HG03039 (cell line): ENCODE measurements around the gene P3H3.
"Not testable (repeated sequence)": the region's sequence is repeated elsewhere in the genome, so short reads cannot be mapped to it uniquely, and the experiment has no call there.

ENCODE experiments used
- ATAC-seq: cut with Tn5 transposase; IDR thresholded peaks from one replicate; pipeline ENCODE4 v1.9.1; 2021; ENCODE audit warnings: mild to moderate bottlenecking, moderate library complexity; ENCODE audit not compliant: unreplicated experiment

Gene P3H3

GRCh38 chr12:6865307-6865706, 37.1 kb downstream of the P3H3 start:
- not testable (repeated sequence) for ATAC-seq

- ATAC-seq, result no peak
Observed at GRCh38 chr12:6866163-6866919, 38.1 kb downstream of the P3H3 start.

GRCh38 chr12:6866920-6867412, 38.8 kb downstream of the P3H3 start:
- peak; percentile 2 for ATAC-seq

- peak; percentile 44 for ATAC-seq
Observed at GRCh38 chr12:6867413-6868210, 39.4 kb downstream of the P3H3 start, which contains the start of gene TPI1. Gene TPI1, plus strand, starts transcription at chr12:6867531. Its CDS starts 36 bp downstream, at chr12:6867567.

DNA sequence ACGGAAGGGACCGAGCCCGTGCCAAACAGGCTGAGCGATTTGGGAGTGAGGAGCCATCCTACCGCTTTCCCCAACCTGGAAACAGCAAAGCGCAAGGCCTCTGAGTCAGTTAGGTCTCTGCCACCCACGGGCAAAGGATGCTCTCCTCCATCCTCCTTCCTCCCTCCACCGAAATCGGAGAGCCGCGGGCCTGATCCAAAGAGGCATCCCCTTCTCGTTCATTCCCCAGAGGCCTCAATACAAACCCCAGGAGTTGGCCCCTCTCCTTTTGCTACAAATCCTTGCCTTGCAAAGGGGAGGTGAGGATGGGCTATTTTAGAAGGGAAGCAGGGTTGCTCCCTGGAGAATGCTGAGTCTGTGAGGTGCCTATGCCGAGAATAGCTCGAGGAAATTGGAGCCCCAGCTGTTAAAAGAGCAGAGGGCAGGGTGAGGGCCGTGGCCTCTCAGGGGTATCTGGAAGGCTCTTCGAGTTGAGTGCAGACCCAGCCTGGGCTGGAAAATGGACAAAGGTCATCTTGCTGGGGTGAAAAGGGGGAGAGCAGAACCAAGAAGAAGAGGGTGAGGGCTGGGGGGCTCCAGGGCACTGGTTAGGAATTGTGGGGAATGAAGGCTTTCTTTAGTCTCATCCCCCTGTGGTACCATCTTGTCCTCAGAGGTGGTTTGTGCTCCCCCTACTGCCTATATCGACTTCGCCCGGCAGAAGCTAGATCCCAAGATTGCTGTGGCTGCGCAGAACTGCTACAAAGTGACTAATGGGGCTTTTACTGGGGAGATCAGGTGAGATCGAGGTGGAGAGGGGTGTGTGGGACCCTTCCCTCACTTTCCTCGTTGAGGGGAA, 40.2 kb downstream of the P3H3 start:
- no peak for ATAC-seq

DNA sequence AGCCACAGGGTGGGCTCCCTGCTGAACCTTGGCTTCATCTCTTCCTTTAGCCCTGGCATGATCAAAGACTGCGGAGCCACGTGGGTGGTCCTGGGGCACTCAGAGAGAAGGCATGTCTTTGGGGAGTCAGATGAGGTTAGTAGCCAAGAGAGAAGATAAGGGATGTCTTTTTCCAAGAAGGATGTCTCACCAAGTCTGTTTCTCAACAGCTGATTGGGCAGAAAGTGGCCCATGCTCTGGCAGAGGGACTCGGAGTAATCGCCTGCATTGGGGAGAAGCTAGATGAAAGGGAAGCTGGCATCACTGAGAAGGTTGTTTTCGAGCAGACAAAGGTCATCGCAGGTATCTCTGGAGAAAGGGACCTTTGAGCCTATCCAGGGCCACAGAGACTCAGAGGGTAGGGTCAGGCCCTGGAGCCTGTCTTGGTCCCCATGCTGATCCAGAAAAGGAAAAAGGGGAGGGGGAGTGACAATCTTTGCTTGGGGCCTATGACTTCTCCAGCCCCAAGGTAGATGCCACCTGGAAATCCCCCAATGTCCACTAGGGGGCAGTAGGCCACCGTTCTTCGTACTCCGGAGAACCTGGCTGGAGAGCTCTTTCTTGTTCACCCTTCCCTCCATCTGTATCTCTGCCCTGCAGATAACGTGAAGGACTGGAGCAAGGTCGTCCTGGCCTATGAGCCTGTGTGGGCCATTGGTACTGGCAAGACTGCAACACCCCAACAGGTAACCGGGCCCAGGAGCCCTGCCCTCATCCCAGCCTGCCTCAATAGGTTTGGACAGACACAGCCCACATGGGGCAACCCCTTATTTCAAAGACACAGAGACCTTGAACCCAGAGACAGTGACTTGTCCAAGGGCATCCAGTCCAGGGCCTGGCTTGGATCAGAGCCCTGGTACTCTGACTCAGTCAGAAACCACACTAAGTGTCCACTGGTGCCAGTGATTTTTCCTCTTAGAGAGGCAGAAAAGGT, 41.1 kb downstream of the P3H3 start:
- no peak for ATAC-seq

GRCh38 chr12:6870304-6870703, 42.1 kb downstream of the P3H3 start:
- not testable (repeated sequence) for ATAC-seq

GRCh38 chr12:6871052-6871957, 43.1 kb downstream of the P3H3 start:
- no peak for ATAC-seq

DNA sequence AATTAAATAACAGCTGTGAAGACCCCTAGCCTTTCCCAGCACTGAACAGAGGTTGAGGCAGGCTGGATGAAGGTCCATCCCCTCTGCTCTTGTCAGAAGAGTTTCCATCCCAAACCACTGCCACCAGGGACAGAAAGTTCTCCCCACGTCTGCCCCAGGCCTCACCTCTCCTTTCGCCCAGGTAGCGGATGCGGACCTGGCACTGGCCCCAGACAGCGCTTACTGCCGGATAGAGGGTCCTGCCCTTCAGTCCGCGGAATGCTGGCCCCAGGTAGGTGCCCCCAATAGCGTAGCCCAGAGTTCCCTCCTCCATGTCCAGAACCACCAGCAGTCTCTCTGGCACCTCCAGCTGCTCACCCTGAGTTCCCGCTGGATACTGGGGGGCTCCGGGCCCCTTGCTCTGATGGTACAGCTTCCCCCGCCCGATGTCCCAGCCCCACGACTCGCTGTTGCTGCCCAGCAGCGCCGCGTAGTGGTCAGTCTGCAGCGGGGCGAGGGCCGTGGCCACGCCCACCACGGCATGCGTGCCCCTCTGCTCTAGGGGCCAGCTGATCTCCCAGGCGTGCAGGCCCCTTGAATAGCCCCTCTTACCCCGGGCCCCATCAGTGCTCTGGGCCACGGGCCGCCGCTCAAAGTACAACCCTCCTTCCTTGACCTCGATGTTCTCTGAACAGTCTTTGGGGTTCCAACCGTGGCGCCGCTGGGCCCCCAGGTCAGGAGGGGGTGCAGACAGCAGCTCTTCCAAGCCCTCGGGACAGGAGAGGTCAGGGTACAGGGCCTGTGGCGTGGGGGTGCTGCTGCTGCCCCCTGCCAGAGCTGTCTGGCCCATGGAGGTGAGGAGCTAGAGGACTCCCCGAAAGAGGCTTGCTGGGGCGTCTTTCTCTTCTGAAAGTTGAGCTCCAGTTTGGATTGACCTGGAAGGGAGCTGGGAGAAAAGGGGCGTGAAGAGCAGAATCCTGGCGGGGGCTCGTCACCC, 44.2 kb downstream of the P3H3 start:
- ATAC-seq, result no peak

- peak; percentile 78 for ATAC-seq
Observed at GRCh38 chr12:6873094-6874014, 45.1 kb downstream of the P3H3 start, which contains the start of gene SPSB2. Gene SPSB2, minus strand, starts transcription at chr12:6873303. Its CDS starts 402 bp downstream, at chr12:6872901.

GRCh38 chr12:6874015-6874368, 45.8 kb downstream of the P3H3 start:
- not testable (repeated sequence) for ATAC-seq

GRCh38 chr12:6879824-6880223, 51.6 kb downstream of the P3H3 start:
- not testable (repeated sequence) for ATAC-seq

- no peak for ATAC-seq
Observed at GRCh38 chr12:6883252-6883651, 55.0 kb downstream of the P3H3 start.

DNA sequence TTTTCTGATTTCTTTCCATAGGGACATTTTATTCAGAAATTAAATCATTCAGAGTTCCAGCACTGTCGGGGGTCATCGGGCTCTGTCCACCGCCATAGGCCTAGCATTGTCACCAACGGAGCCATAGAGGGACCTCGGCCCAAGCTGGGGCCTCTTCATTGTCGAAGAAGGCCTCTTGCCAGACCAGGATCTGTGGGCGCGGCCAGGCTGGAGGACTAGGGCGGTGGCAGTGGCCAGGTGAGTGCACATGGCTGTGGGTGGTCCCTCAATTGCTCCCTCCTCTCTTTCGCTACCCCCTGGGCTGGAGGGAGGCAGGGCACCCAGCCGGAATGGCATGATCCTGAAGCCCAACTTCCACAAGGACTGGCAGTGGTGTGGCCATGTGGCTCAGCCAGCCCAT, 55.5 kb downstream of the P3H3 start:
- ATAC-seq, result no peak

DNA sequence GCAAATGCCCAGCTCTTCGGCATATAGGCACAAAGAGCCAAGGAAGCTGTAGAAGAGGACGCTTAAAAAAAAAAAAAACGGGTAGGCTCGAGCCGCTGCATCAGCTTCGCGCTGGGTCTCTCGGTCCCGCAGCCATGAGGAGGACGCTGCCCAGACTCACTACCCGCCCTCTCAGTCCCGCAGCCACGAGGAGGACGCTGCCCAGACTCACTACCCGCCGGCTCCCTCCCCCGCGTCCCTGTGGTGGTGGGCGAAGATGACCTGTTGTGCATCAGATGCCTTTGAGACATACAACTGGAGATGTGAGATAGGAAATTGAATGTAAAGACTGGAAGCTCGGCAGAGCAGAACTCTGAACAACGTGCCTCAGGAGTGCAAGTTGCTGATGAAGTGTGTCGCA, 56.3 kb downstream of the P3H3 start:
- no peak for ATAC-seq

- not testable (repeated sequence) for ATAC-seq
Observed at GRCh38 chr12:6886206-6886999, 58.2 kb downstream of the P3H3 start.
